Inflammatory macrophage (primary cell): Measurements from ENCODE around the gene KDM4C.

Source experiments
- DNase-seq, 2 donors: peaks; one replicate each; pipeline ENCODE4 v3.0.0-alpha.2; 2020 to 2022

The KDM4C gene

DNA sequence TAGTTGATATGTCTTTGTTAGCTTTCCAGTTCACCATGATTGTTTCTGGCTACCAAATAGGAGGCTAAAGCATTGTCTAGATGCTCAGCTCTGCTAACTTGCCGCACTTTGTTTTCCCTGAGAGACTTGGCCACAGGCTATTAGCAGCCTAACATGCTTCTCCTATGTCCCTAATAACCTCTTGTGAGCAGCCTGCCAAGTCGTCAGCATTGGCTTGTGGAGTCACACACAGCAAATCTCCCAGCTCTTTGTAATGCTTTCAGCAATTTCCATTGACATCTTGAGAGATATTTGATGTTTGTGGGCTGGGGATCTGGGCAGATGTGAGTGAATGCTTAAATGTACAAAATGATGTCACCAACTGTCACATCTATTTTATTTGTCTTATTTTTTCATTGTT is 346.9 kb downstream of the KDM4C start:
- no peak for DNase-seq

DNA sequence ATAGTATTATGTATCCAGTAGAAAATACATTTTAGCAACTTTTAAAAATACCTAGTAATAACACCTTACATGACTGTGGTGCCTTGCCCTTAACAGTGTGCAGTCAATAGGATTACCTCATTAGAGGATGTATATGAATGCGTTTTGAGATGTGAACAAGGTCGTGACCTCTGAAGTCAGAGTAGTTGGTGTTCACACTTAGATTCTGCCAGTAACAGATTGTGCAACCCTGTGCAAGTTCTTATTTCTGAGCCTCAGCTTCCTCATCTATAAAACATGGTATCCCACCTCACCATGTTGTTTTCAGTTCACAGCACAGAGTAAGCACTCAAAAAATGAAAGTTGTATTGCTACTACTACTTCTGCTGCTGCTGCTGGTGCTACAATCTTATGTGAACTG is 347.3 kb downstream of the KDM4C start:
- DNase-seq: peak; percentile 51 to 76

DNA sequence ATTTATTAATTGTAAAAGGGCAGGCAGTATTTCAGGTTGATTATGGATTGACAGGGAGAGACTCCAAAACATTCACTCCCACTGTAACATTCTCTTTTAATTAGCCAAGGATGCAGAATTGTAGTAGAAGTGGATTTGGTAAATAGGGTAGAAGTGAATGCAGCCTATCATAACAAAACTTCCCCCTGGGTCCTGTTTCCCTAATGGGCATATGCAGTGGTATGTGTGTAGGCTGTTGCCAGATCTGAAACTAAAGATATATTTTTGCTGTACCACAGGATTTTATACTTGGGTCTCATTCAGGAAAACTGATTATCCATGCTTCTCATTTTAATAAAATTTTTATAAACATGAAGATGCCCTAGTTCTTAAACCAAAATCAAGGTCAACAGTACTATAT is 351.2 kb downstream of the KDM4C start:
- no peak for DNase-seq

DNA sequence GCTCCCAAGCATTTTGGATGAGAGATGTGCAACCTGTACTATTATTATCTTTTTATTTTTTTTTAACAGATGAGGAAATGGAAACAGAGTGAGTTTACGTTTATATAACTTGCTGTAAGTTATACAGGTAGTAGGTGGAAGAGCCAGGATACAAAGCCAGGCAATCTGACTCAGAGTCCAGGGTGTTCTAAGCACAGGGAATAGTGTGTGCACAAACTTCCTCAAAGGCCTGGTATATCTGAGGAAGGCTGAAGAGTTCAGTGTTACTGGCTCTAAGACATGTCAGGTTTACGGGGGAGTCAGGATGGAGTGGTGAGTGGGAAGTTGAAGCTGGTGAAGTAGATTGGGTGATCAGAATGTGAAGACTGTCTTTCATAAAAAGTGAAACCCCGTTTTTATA is 353.6 kb downstream of the KDM4C start:
- no peak for DNase-seq

DNA sequence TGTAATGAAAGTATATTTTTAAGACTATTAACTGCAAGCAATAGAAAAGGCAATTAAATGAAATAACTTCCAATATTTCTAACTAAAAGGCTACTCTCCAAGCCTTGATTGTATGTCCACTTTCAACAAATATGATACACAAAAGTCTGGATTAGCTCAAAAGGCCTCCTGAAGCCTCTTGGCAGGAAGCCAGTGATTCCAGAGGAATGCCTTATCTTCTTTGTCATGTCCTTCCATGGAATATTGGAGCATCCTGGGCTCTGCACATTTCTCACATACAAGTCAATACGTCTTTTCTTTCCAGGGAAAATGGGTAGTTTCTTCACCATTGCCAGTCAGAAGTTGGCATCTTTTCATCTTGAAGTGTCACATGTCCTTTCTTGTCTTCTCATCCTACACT is 357.8 kb downstream of the KDM4C start:
- no peak for DNase-seq

DNA sequence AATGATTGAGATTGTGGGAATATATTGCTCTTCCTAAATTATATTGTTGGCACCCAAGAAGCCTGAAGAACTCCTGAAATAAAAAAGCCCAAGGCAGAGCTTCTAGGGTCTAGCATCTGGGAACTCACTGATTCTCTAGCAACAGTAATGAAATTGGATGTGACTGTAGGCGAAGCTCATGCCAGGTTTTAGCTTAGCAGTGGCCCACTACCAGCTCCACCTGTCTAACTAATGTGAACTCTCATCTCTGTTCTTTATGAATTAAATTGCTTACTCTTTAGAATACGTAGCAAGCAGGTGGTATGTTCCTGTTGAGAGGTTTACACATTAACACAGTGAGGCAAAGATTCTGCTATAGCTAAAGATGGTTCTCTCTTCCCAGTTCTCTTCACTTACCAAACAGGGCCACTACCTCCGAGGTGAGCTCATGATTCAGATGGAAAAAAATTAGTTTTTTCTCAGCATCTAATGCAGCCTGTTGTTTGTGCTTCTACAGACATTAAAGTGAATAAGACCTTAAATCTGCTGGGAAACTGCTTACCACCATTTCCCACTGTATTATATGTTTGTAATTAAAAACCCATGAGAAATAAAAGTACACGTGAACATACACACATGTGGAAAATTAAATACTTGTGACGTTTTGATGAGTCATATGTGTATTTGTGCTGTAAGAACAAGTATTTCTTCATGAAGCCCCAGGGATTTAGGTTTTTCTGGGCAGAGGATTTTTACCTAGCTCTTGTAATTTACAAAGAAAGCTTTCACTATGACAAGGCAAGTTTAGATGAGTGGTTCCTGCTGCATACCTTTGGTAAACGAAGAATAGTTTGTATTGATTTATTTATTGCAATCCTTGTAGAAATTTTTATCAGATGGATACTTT is 360.1 kb downstream of the KDM4C start:
- no peak for DNase-seq

DNA sequence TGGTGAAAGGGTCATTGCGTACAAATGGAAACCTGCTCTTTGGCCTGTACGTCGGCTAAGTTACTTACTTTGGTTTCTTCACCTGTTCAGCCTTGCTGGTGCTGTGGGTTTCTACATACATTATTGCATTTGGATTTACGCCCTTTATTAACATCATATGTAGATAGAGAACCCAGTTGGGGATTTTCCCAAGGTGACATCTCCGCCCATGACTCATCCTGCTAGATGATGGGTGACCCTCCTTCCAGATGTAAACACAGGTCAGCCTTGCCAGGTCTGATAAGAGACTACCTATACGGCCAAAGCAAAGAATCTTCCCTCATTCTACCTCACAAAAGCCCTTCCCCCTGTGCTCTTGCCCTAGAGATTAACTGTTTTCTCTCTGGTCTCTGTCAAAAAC is 360.9 kb downstream of the KDM4C start:
- no peak for DNase-seq

DNA sequence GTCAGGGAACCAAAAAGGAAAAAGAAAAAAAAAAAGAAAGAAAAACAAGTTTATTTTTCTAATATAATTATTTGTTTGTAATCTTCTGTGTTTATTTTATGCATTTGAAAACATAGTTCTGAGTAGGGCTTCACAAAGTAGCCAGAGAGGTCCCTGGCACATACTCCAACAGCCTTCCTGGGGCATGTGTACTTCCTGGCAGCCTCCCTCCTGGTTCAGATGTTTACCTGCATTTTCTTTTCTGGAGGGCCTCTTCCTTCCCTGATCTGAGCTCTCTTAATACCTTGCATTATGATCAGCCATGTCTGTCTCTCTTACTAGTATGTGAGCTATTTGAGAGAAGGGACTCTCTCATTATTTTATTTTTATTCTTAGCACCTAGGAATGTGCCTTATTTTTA is 361.8 kb downstream of the KDM4C start:
- DNase-seq: no peak

DNA sequence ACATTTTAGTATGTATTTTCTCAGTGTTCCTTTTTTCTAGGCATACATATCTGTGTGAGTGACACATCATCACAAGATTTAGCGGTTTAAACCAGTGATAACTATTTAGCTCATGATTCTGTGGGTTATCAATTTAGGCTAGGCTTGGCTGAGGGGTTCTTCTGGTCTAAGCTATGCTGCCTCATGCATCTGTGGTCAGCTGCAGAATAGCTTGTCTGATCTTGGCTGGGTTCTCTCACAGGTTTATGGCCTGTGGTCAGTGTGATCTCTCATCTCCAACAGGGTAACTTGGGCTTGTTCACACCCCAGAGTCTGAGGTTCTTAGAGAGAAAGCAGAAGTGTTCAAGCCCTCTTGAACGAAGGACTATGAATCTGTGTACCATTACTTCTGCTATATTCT is 363.3 kb downstream of the KDM4C start:
- DNase-seq: peak; percentile 2 to 10

DNA sequence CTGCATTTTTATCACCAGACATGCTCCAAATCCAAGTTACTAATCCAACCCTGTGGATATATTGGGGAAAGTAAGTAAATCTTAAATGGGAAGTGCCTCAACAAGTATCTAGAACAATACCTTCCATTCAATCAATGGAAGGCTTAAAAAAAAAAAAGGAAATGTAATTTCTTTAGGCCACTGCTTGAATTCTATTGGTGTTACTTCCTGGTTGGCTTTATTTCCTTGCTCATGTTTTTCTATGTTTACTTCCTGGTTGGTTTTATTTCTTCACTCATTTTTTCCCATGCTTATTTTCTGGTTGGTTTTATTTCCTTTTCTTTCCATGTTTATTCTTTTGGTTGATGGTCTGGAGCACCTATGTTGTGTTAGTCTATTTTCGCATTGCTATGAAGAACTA is 363.9 kb downstream of the KDM4C start:
- peak in 1 of 2 donors; percentile 3 for DNase-seq

DNA sequence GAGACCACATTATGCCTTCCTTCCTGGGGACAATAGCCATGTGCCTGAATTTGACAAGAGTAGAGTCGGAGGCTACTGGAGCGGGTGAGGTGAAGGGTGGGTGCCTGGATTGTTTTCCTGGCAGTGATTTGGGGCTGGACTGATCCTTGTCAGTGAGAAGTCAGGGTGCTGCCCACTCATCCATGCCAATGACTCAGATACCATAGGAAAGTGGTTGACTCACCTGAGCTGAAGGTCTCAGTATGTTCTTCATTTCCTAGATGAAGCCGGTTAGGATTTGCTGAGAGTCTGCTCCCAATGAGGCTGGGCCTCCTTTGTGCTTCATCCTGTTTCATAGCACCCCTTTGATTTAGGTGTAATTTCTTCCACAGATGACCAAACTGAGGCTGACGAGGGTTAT is 366.0 kb downstream of the KDM4C start:
- DNase-seq: no peak

DNA sequence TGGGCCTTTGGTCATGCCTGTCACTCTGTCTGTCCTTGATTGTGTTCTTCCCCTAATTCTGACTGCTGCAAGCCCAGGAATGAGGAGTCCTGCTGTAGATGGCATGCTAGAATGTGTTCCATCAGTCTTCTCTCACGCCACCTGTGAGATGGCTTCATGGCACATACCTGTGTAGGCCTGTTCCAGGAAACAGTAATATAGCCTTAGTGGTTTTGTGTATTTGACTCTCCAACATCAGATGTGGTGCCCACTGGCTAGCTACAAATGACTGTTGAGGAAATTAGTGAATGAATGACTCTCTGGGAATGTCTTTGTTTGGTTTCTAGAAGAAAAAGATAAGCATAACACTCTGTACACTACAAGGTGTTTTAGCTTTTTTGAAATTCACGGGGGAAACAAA is 367.5 kb downstream of the KDM4C start:
- DNase-seq: no peak

DNA sequence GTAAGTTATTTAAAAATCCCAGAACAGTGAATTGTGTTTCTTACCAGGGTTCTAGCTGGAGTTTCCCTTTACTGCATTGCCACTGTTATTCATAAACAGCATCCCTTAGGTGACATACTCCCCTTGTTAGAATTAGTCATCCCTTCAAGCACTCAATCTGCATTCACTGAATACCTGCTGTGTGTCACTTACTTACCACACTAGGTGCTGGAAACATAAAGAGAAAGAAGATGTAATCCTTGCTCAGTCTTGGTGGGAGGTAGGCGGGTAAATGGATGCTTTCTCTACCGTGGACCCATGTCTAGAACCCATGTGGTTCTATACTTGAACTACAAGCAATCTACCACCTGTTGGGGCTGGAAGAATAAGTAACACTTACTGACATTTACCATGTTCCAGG is 371.6 kb downstream of the KDM4C start:
- DNase-seq: no peak

DNA sequence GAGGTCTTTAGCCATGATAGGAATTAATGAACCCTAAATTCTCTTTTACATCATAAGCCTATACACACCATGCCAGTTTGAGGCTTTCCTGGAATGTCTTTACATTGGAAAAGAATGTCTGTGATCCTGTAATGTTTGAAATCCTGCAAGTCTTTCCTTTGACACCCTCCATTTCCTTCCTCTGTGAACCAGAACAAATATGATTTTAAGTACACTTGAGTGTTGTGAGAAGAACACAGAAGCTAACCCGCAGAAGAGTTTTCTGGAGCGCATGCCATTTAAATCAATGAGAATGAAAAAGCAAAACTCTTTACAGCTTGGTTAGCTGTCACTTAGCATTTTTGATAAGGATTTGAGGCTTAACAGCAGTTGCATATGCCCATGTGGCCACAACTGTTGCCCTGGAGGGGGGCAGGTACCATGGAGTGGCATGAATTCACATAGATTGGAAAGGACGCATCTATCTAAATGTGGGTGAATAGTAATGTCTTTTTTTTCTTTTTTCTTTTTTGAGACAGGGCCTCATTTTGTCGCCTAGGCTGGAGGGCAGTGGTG is 372.6 kb downstream of the KDM4C start:
- no peak for DNase-seq

DNA sequence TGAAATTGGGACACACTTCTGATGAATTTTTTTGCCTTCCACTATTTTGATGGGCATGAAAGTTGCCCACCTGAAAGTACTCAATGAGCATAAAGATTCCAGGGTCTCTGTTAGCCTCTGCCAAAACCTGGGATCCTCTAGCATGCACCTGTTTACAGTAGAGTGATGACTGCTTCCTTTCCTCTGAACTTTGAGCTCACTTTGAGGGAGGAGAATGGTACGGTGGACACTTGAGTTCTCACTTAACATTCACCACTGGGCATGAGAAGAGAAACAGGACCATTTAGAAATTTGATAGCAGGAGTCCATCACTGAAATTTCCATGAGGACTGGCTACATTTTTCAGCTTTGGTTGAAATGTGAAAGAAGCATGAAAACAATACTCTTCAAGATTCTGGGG is 374.8 kb downstream of the KDM4C start:
- no peak for DNase-seq

DNA sequence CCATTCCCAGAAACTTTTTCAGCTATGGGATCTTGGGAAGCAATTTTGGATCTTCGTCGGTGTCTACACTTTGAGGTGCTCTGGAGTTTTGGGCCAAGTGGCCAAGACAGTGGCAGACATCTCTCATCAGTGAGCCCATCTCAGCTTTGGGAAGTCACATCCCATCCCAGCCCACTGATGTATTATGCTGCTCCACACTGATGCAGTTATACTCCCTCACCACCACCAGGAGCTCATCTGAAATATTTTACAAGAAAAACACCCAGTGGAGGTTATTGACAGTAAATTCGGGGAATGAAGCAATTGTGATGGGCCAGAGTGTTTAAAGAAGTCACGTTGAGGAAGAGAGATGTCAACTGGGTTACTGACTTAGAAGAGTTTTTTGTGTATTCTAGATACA is 378.0 kb downstream of the KDM4C start:
- no peak for DNase-seq

DNA sequence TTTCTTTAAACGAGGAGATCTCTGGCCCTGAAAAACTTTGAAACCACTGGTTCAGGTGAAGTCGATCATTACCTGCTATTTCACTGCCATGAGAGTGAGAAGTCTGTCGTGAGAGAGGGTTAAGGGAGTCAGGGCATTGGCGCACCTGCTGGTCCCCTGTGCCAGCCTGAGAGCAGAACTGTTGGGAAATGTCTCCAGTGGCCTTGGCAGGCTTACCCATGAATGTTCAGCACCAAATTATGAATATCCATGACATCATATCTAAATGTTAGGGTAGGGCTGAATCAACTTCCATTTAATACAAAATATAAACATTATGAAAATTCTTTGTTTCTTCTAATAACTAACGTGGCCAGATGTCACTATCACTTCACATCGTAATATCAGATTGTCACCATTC is 379.3 kb downstream of the KDM4C start:
- DNase-seq: no peak

DNA sequence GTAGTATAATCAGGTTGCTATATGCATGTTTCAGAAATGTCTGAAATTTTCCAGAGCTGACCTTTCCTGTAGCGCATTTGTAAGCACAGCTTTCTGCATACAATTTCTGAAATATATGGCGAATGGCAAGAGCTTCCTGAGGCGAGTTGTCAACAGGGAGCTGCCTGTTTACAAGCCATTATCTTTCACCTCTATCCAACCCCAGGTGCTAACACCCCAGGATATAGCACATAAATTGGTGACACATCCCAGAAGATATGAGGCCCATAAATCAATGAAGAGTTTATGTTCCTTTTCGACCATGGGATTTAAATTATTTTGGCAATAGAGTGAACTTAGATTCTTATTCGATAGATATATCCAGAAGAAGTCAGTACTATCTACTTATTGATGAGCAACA is 379.8 kb downstream of the KDM4C start:
- DNase-seq: no peak

DNA sequence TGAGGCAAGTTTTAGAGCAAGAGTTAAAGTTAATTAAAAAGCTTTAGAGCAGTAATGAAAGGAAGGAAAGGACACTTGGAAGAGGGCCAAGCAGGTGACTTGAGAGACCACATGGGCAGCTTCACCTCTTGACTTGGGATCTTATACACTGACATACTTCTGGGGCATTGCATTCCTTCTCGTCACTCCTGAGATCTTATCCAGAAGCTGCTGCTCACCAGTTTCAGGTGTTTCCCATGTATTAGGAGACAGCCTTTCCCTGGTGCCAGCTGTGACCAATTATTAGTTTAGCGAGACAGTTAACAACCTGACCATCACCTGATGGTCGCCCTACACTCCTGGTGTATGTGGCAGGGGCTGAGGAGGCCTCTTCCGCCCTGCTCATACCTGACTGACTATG is 382.1 kb downstream of the KDM4C start:
- DNase-seq: no peak

DNA sequence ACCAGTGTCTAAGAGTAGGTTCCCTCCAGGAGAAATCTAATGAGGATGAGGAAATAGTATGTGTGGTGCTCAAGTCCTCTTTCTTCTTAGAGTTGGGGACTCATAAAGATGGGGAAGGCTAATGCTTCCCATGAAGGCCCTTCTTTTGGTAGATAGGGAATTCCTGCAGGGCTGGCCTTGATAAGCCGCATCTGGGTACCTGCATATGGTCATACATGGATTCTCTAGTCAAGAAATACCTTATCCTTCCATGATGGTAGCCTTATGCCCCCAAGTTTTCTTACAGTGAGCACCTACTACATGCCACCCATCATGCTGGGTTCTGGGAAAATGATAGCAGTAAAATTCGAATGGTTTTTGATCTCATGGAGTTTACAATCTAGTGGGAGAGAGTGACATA is 382.6 kb downstream of the KDM4C start:
- no peak for DNase-seq

DNA sequence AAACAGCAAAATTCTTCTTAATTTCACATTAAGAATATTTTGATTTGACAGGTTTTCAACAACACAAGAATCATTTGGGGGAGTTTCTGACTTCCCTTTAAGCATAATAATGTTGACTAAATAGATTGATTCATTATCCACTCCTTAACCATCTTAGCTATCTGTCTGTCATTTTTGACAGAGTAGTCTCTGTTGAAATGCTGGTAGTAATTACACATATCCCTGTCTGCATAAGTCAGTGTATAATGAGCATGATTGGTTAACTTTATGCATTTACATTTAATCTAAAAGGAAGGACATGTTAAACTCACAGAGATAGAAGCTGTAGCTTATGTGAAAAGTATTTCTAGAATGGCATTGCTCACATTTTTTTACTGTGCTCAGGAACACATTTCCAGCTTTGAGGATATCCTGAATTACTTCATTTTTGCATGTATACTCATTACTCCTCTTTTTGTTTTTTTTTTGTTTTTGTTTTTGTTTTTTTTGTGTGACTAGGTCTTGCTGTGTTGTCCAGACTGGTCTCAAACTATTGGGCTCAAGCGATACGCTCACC is 385.9 kb downstream of the KDM4C start:
- no peak for DNase-seq

DNA sequence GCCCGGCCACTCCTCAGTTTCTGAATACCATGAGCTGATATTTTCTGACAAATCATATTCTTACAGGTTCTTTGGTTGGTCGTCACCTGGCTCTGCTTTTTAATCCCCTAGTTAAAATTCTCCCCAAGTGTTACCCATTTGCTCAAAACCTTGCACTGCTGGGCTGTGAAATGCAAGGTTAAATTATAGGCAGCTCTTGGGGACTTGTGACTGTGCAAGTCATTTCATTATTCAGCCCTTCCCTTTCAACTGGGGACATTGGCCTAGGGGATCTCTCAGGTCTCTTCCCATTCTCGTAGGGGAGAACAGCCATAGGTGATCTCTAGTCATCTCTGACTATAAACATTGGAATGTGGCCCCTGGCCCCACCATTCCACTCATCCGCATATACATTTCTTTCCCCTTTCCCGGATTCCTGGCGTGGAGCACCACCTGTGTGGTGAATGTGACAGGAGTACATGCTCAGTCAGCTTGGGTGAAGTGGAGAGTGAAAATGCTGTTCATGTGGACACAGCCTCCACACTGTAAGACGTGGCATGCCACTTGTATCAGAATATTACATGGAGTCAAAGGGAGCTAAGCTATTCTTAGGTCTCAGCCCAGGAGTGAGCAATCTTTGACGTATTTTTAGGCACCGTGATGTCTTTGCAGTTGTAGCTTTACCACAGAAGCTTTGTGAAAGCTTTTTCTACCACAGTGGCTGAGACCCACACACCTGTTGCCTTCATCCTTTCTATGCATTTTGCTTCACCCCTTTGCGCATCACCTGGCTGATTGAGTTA is 386.7 kb downstream of the KDM4C start:
- no peak for DNase-seq

DNA sequence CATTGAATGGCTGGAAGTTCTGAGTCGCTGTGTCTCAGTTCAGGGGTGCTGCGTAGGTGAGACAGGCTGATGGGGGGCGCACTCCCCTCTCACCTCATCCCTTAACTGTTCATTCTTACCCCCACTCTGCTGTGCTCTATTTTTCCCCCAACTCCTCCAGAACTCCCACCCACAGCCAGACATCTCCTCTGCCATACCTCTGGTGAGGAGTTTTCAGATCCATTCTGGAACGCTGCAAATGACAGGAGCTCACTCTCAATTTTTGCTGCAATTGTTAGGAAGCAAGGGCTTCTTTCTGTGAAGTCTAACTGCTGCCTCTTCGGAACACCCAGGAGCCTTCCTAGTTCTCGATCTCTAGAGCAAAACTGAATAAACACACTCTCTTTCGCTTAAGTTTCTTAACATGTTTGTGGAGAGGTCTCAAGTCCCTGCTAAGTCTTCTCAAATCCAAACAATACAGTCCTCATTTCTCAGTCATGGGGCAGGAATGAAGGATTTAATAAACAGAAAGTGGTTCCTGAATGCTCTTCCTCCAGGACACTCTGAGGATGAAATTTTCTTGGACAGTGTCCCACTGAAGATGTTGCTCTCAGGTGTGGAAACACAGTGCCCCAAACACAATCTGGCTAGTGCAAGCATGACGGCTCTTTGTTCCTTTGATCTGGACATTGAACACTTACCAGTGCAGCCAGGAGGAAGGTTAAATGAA is 387.7 kb downstream of the KDM4C start:
- DNase-seq: no peak
